NCI-H1436 (cell line): ENCODE measurements around the gene ZNF235.
"Not testable (repeated sequence)": the region's sequence is repeated elsewhere in the genome, so short reads cannot be mapped to it uniquely, and the experiment has no call there.

Source experiments
- DNase-seq: peaks from one replicate; lab custom pipeline; 2025; lab: John Stamatoyannopoulos, UW

ZNF235 gene

GRCh38 chr19:44304659-44305193, at the start of gene ZNF235:
ZNF235 (minus strand) TSS chr19:44305025; CDS start chr19:44303404, 1,621 bp downstream.
- DNase-seq, result peak; percentile 79

DNA sequence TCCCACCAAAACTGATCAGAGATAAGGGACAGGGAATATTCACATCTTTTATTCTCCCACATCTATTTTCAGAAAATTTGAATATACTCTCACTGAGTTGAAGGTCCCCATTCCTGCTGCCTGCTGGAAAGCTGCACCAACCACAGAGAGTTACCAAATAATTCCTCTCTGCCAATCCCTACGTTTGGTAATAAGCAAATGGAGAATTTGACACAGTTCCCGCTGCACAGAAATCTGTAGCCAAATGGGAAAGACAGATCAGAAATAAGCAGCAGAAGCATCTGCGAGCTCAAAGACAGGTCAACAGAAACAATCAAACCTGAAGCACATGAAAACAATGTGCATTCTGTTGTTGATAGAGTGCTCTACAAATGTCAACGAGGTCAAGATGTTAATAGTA, 41.7 kb upstream of the ZNF235 start:
- DNase-seq, result no peak

- no peak for DNase-seq
These were observed 41.1 kb upstream of the ZNF235 start for GRCh38 chr19:44345959-44346358.

DNA sequence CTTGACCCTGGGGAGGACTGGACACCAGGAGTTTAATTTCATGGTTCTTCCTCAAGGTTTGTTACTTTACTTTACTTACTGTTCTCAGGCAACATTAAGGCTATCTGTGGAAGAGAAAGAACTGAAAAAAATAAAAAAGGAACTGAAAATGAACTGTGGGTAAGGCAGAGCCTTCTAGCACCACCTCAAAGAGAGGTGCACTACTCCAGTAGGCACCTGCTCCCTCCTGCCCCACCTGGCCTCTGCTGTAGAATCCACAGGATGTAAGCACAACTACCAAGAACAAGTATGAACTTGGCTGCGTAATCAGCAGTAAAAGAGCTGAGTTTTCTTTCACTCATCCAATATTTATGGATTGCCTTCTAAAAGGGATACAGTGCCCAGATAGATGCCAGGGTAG, 39.4 kb upstream of the ZNF235 start:
- no peak for DNase-seq

DNA sequence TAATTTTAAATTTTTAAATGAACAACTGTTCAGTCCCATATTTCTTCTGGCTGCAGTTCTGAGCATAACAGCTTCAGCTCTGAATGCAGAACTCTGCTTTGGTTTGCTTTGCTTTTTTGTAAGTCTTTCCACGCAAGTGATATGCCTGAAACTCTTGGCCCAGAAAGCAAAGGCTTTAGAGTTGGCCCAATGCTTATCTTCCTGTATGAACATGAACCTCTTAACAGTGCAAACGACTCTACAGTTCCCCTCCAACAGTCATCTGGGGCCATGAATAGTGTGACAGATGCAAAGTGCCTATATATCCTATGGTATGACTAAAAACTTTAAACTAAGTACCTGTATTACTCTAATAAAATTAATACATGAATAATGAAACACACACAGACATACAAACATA, 37.0 kb upstream of the ZNF235 start:
- DNase-seq, result no peak

- DNase-seq, result not testable (repeated sequence)
These were observed 29.8 kb upstream of the ZNF235 start for GRCh38 chr19:44334639-44335038.

DNA sequence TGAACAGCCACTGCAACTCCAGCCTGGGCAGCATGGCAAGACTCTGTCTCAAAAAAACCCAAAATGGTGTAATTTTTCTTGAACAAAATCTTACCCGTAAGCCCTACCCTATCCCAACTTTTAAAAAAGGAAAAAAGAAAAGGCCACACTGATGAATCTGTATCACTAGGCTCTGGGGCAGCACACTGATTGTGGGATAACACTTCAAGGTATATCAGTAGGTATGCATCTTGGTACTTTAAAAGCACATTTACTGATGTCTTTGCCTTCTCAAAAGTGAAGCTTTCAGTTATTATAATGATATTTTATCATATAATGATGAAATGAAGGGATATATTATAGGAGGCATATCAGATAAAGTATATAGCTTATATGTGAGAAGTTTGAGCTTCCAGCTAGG, 27.3 kb upstream of the ZNF235 start:
- DNase-seq, result no peak

- no peak for DNase-seq
These were observed 11.1 kb upstream of the ZNF235 start for GRCh38 chr19:44315883-44316282.

- no peak for DNase-seq
These were observed 8.4 kb upstream of the ZNF235 start for GRCh38 chr19:44313231-44313630.

GRCh38 chr19:44308011-44308410, 3.2 kb upstream of the ZNF235 start:
- no peak for DNase-seq

DNA sequence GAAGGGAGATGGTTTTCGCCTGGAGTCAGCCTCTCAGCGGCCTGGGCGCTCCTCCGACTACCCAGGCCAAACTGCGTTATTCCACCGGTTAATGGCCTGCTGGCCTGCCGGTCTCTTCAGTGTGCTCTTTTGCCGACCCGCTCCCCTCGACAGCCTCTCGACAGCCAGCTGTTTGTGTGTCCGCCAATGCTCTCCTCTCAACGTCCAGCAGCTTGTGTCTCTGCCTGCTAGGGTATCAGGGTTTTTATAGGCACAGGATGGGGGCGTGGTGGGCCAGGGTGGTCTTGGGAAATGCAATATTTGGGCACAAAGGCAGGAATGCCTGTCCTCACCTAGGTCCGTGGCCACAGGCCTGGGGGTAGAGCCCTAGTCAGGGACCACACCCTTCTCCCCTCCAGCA, 1.5 kb upstream of the ZNF235 start:
- no peak for DNase-seq

- DNase-seq, result no peak
These were observed 632 bp upstream of the ZNF235 start for GRCh38 chr19:44305457-44305856.

GRCh38 chr19:44303976-44304568, 753 bp downstream of the ZNF235 start:
- no peak for DNase-seq

DNA sequence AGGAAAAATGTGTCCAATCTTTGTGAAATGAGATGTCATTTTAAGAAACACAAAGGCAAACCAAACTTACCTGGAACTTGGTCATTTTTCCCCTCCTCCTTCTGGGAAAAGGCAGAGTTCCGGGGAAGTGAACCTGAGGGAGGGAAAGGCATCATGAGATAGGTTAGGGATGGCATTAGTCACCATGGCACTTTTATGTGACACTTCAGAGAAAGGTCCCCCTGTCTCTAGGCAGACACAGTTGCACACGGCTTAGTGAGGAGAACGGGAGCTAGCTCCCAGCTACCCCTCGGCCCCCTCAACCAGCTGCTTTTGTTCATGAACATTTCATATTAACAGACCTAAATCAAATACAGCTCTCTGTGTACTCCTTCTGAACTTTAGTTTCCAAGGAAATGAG, 1.5 kb downstream of the ZNF235 start:
- DNase-seq, result no peak

- DNase-seq, result no peak
These were observed 19.9 kb downstream of the ZNF235 start for GRCh38 chr19:44284968-44285367.

DNA sequence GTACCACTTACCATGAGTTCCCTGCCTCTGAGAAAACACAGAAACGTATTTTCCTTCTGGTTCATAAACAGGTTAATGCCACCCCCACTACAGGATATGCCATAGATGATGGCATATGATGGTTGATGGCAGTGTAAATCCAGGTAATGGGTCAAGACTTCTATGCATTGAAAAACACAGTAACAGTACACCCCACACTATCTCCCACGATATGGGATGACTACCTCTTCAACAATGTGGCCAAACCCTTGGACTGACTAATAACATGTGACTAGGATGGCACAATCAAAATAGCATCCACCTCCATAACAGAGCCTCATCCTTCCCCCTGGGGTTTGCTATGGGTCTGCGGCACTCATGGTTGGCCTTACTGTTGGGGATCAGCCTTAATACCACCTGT, 22.0 kb downstream of the ZNF235 start:
- no peak for DNase-seq

GRCh38 chr19:44280916-44281315, 23.9 kb downstream of the ZNF235 start:
- DNase-seq, result no peak

DNA sequence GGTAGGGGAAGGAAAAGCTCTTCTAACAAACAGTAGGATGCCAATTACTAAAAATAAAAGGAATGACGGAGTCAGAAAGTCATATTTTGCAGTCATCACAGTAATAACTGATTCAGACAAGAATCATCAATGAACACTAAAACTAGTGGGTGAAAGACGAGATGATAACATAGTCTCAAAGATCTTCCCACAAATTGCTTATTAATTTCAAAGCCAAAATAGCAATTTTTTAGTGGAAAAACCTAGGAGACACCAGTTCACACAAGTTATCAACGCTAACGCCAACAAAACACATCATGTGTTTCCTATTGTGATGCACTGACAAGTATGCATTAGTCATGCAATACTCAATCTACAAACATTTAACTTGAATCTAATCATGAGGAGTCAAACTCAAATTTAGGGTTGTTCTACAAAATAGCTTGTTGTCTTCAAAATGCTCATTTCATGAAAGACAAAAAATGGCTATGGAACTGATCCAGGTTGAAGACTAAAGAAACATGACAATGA, 26.6 kb downstream of the ZNF235 start:
- no peak for DNase-seq

GRCh38 chr19:44277331-44277730, 27.5 kb downstream of the ZNF235 start:
- DNase-seq, result no peak

GRCh38 chr19:44260695-44261446, 44.0 kb downstream of the ZNF235 start:
- DNase-seq, result no peak

GRCh38 chr19:44260343-44260681, 44.5 kb downstream of the ZNF235 start:
- no peak for DNase-seq

DNA sequence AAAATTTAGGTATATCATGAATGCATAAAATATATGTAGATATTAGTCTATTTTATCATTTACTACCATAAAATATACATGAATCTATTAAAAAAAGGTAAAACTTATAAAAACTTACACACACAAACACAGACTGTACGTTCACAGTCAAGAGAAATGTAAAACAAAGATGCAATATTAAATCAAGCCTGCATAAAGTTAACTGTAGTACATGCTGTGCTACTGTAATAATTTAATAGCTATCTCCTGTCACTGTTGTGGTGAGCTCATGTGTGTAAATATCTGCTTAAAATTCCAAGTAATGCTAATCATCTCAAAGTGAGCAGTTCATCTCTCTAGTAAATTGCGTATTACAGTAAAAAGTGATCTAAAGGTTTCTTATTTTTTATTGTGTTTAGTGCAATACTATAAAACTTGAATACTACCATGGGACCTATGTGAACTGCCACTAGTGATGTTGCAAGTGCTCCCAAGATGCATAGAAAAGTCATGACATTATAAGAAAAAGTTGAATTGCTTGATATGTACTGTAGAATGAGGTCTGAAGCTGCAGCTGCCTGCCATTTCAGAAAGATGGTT, 45.9 kb downstream of the ZNF235 start:
- no peak for DNase-seq

DNA sequence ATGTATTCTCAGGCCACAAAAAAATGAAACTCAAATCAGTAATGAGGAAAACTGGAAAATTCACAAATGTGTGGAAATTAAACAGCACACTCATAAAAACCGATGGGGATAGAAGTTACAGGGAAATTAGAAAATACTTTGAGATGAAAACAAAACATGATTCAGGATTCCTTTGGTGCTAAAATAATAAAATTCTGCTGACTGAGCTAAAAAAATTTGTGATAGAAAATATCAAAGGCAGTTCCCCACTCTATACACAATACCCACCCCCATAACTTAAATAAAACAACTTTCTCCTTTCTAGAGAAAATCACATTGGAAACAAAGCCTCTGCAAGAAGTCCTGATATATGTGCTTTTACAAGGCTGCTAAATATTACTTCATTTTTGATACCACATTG, 46.7 kb downstream of the ZNF235 start:
- DNase-seq, result no peak
